Measurements from ENCODE around the gene SASH1.
"Not testable (repeated sequence)": the region's sequence is repeated elsewhere in the genome, so short reads cannot be mapped to it uniquely, and the experiment has no call there.

The SASH1 gene

GRCh38 chr6:148365041-148365440 lies 22.4 kb downstream of the SASH1 start:
- DNase-seq (ENCODE audit: low read depth, low spot score), result no peak

GRCh38 chr6:148367411-148368024 lies 24.9 kb downstream of the SASH1 start:
- peak; percentile 52 for DNase-seq (ENCODE audit: low read depth, low spot score)

GRCh38 chr6:148370176-148370575 lies 27.5 kb downstream of the SASH1 start:
- DNase-seq (ENCODE audit: low read depth, low spot score), result no peak

- no peak for DNase-seq (ENCODE audit: low read depth, low spot score)
Observed at GRCh38 chr6:148374040-148374774, 31.6 kb downstream of the SASH1 start.

GRCh38 chr6:148375401-148375800 lies 32.8 kb downstream of the SASH1 start:
- DNase-seq (ENCODE audit: low read depth, low spot score), result no peak

- no peak for DNase-seq (ENCODE audit: low read depth, low spot score)
Observed at GRCh38 chr6:148379481-148379880, 36.8 kb downstream of the SASH1 start.

- peak; percentile 46 for DNase-seq (ENCODE audit: low read depth, low spot score)
Observed at GRCh38 chr6:148379966-148380713, 37.5 kb downstream of the SASH1 start.

- DNase-seq (ENCODE audit: low read depth, low spot score), result not testable (repeated sequence)
Observed at GRCh38 chr6:148382051-148382450, 39.4 kb downstream of the SASH1 start.

GRCh38 chr6:148382861-148383260 lies 40.2 kb downstream of the SASH1 start:
- DNase-seq (ENCODE audit: low read depth, low spot score), result no peak

GRCh38 chr6:148383658-148384368 lies 41.2 kb downstream of the SASH1 start:
- no peak for DNase-seq (ENCODE audit: low read depth, low spot score)

GRCh38 chr6:148385379-148385778 lies 42.7 kb downstream of the SASH1 start:
- no peak for DNase-seq (ENCODE audit: low read depth, low spot score)

GRCh38 chr6:148388521-148388920 lies 45.9 kb downstream of the SASH1 start:
- DNase-seq (ENCODE audit: low read depth, low spot score), result no peak

GRCh38 chr6:148389086-148389485 lies 46.4 kb downstream of the SASH1 start:
- no peak for DNase-seq (ENCODE audit: low read depth, low spot score)

GRCh38 chr6:148389917-148390316 lies 47.3 kb downstream of the SASH1 start:
- DNase-seq (ENCODE audit: low read depth, low spot score), result no peak

- not testable (repeated sequence) for DNase-seq (ENCODE audit: low read depth, low spot score)
Observed at GRCh38 chr6:148392127-148392526, 49.5 kb downstream of the SASH1 start.

- no peak for DNase-seq (ENCODE audit: low read depth, low spot score)
Observed at GRCh38 chr6:148392671-148393070, 50.0 kb downstream of the SASH1 start.

GRCh38 chr6:148395583-148396101 lies 53.0 kb downstream of the SASH1 start:
- no peak for DNase-seq (ENCODE audit: low read depth, low spot score)

- no peak for DNase-seq (ENCODE audit: low read depth, low spot score)
Observed at GRCh38 chr6:148396411-148396810, 53.8 kb downstream of the SASH1 start.

GRCh38 chr6:148396926-148397325 lies 54.3 kb downstream of the SASH1 start:
- DNase-seq (ENCODE audit: low read depth, low spot score), result no peak

- no peak for DNase-seq (ENCODE audit: low read depth, low spot score)
Observed at GRCh38 chr6:148398244-148398643, 55.6 kb downstream of the SASH1 start.

GRCh38 chr6:148398678-148399077 lies 56.0 kb downstream of the SASH1 start:
- no peak for DNase-seq (ENCODE audit: low read depth, low spot score)

- no peak for DNase-seq (ENCODE audit: low read depth, low spot score)
Observed at GRCh38 chr6:148401571-148401970, 58.9 kb downstream of the SASH1 start.

Measured in astrocyte of the hippocampus (primary cell).